ENCODE measurements around the gene ZNF487.

GRCh38 chr10:43404704-43405084 lies 32.2 kb upstream of the ZNF487 start:
- TF ChIP-seq CTCF (conservative IDR thresholded peaks at IDR 0.05; ENCODE audit: low read depth, low read length) (no peak), BHLHE40 (IDR thresholded peaks at IDR 0.05; ENCODE audit: low read depth, low read length) (no peak)

Data from IMR-90 (cell line).